ENCODE measurements around the gene PIEZO2. TPM values are rescaled to one million over a fixed set of nuclear protein-coding genes. Genes with fewer than 3 reads are reported as not detected.

Gene PIEZO2
- total RNA-seq, 1 experiment from 2014 or later: 0.57 TPM

DNA sequence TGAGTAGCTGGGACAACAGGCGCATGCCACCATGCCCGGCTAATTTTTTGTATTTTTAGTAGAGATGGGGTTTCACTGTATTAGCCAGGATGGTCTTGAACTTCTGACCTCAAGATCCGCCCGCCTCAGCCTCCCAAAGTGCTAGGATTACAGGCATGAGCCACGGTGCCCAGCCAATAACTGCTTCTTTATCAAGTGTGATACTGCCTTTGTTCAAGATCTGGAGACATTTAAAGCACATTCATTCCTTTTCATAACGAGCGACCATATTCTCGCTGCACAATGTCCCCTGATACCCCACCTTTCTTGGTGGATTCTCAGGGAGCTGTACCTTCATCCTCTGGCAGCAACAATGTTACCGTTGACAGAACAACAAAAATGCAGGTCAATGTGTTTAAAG, 75.4 kb downstream of the PIEZO2 start:
- TF ChIP-seq SIN3A (IDR thresholded peaks at IDR 0.05; ENCODE audit: borderline replicate concordance, insufficient read depth, low read depth, low read length): no peak
- TF ChIP-seq, protein P1, sequence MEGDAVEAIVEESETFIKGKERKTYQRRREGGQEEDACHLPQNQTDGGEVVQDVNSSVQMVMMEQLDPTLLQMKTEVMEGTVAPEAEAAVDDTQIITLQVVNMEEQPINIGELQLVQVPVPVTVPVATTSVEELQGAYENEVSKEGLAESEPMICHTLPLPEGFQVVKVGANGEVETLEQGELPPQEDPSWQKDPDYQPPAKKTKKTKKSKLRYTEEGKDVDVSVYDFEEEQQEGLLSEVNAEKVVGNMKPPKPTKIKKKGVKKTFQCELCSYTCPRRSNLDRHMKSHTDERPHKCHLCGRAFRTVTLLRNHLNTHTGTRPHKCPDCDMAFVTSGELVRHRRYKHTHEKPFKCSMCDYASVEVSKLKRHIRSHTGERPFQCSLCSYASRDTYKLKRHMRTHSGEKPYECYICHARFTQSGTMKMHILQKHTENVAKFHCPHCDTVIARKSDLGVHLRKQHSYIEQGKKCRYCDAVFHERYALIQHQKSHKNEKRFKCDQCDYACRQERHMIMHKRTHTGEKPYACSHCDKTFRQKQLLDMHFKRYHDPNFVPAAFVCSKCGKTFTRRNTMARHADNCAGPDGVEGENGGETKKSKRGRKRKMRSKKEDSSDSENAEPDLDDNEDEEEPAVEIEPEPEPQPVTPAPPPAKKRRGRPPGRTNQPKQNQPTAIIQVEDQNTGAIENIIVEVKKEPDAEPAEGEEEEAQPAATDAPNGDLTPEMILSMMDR (IDR thresholded peaks at IDR 0.05): no peak
- TF ChIP-seq, protein P2, sequence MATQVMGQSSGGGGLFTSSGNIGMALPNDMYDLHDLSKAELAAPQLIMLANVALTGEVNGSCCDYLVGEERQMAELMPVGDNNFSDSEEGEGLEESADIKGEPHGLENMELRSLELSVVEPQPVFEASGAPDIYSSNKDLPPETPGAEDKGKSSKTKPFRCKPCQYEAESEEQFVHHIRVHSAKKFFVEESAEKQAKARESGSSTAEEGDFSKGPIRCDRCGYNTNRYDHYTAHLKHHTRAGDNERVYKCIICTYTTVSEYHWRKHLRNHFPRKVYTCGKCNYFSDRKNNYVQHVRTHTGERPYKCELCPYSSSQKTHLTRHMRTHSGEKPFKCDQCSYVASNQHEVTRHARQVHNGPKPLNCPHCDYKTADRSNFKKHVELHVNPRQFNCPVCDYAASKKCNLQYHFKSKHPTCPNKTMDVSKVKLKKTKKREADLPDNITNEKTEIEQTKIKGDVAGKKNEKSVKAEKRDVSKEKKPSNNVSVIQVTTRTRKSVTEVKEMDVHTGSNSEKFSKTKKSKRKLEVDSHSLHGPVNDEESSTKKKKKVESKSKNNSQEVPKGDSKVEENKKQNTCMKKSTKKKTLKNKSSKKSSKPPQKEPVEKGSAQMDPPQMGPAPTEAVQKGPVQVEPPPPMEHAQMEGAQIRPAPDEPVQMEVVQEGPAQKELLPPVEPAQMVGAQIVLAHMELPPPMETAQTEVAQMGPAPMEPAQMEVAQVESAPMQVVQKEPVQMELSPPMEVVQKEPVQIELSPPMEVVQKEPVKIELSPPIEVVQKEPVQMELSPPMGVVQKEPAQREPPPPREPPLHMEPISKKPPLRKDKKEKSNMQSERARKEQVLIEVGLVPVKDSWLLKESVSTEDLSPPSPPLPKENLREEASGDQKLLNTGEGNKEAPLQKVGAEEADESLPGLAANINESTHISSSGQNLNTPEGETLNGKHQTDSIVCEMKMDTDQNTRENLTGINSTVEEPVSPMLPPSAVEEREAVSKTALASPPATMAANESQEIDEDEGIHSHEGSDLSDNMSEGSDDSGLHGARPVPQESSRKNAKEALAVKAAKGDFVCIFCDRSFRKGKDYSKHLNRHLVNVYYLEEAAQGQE (IDR thresholded peaks at IDR 0.05; ENCODE audit: insufficient read depth in 1 of 2, low read depth in 2 of 2, low read length in 1 of 2): no peak
- TF ChIP-seq TCF7L2 (IDR thresholded peaks at IDR 0.05; ENCODE audit: low read depth, low read length): no peak
- TF ChIP-seq POLR2AphosphoS5 (IDR thresholded peaks at IDR 0.05; ENCODE audit: low read depth, low read length): no peak
- in situ Hi-C loops (cut with HindIII; ENCODE audit: low pct_unique_long_range_greater_than_20kb, low sequenced_read_pairs) (no loop called here), intact Hi-C loops (cut with micrococcal nuclease; ENCODE audit: unreplicated experiment) (no loop called here)
- no peaks in the 10 kb centered on the region for H3K36me3 ChIP-seq (ENCODE audit: control insufficient read depth, insufficient read depth, low read length)
- no peaks in the 10 kb centered on the region for H3K9me3 ChIP-seq (ENCODE audit: control insufficient read depth, insufficient read depth, low read depth, low read length)
- CTCF ChIA-PET: no interaction called here
- no peaks in the 10 kb centered on the region for H3K27me3 ChIP-seq (ENCODE audit: control insufficient read depth, insufficient read depth, low read length)
- no peak overlapping the region for H3K4me3 ChIP-seq (ENCODE audit: low read depth in 2 of 2, low read length in 2 of 2)
- no peak for DNase-seq (ENCODE audit: low read depth, low spot score)
- POLR2A ChIA-PET: no interaction called here
- no peaks in the 10 kb centered on the region for H3K4me1 ChIP-seq (ENCODE audit: control insufficient read depth, insufficient read depth, low read length)
- BruUV-seq (replicated peaks): no TSS peak
- no peak for ATAC-seq
- H3K27ac ChIP-seq (ENCODE audit: low read length): no peak overlapping the region

DNA sequence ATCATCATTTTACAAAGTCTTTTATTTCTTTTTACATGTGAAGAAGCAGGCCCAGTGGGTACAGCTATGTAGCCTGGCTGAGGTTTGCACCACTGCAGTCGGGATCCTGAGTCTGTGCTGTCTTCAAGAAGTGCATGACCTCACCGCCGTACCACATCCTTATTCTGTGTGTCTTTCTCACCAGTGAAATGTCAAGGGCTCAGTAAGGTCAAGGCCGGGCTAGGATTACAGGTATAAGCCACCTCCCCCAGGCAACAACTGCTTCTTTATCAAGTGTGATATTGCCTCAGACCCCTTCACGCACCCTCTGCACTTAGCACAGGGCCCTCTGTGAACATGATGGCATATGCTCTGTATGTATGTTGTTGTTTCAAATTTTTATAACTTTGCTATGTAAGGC, 76.7 kb downstream of the PIEZO2 start:
- DNase-seq (ENCODE audit: low read depth, low spot score) (no peak), ATAC-seq (no peak)
- Histone ChIP-seq H3K27ac (ENCODE audit: low read length) (no peak overlapping the region), H3K27me3 (ENCODE audit: control insufficient read depth, insufficient read depth, low read length) (no peaks in the 10 kb centered on the region), H3K9me3 (ENCODE audit: control insufficient read depth, insufficient read depth, low read depth, low read length) (no peaks in the 10 kb centered on the region), H3K4me3 (ENCODE audit: low read depth in 2 of 2, low read length in 2 of 2) (no peak overlapping the region), H3K36me3 (ENCODE audit: control insufficient read depth, insufficient read depth, low read length) (no peaks in the 10 kb centered on the region), H3K4me1 (ENCODE audit: control insufficient read depth, insufficient read depth, low read length) (no peaks in the 10 kb centered on the region)
- TF ChIP-seq, protein P2 (IDR thresholded peaks at IDR 0.05; ENCODE audit: insufficient read depth in 1 of 2, low read depth in 2 of 2, low read length in 1 of 2): no peak
- TF ChIP-seq, protein P1 (IDR thresholded peaks at IDR 0.05): no peak
- TF ChIP-seq POLR2AphosphoS5 (IDR thresholded peaks at IDR 0.05; ENCODE audit: low read depth, low read length): no peak
- in situ Hi-C loops (cut with HindIII; ENCODE audit: low pct_unique_long_range_greater_than_20kb, low sequenced_read_pairs): no loop called here
- intact Hi-C loops (cut with micrococcal nuclease; ENCODE audit: unreplicated experiment): no loop called here
- ChIA-PET POLR2A (no interaction called here), CTCF (no interaction called here)
- no TSS peak for BruUV-seq (replicated peaks)

Data from Panc1 (cell line).